Gastrocnemius medialis (tissue), 4 donors: ENCODE results near the gene NIT1. TPM values are rescaled to one million over a fixed set of nuclear protein-coding genes. Genes with fewer than 3 reads are reported as not detected.

Experiments
- ATAC-seq, 2 donors: fragments of 150-250 bp; one replicate each; pipeline ENCODE4 v1.9.1; 2016
- DNase-seq, 2 donors: peaks; one replicate each; pipeline ENCODE4 v3.0.0-alpha.2; 2019
- H3K27ac ChIP-seq, 4 donors: fragments of 200-600 bp; sonication (generic); 1 replicate in 1 of 4; 2 replicates in 3 of 4; pipeline ENCODE4 v1.5.1; 2016 to 2018; ENCODE audit warnings: mild to moderate bottlenecking in 2 of 4, moderate library complexity in 1 of 4
- H3K27me3 ChIP-seq, 3 donors: fragments of 200-600 bp; sonication (generic) in 2 of 3; 1 replicate in 1 of 3; 2 replicates in 2 of 3; pipeline versions ENCODE4 v1.5.1 to v1.6.0; 2016 to 2019; ENCODE audit warnings: mild to moderate bottlenecking in 1 of 3, moderate library complexity in 1 of 3
- H3K36me3 ChIP-seq, 2 donors: fragments of 200-600 bp; sonication (generic) in 1 of 2; one replicate each; pipeline ENCODE4 v1.5.1; 2017 to 2018
- H3K4me1 ChIP-seq, 2 donors: fragments of 200-600 bp; sonication (generic) in 1 of 2; one replicate each; pipeline ENCODE4 v1.5.1; 2016 to 2017; ENCODE audit warnings: mild to moderate bottlenecking in 2 of 2
- H3K4me3 ChIP-seq, 4 donors: fragments of 200-600 bp; sonication (generic) in 3 of 4; 1 replicate in 1 of 4; 2 replicates in 3 of 4; pipeline ENCODE4 v1.5.1; 2016 to 2019; ENCODE audit warnings: mild to moderate bottlenecking in 2 of 4
- H3K9me3 ChIP-seq, 3 donors: fragments of 200-600 bp; sonication (generic) in 2 of 3; 1 replicate in 1 of 3; 2 replicates in 2 of 3; pipeline ENCODE4 v1.5.1; 2016 to 2019
- CTCF ChIP-seq, 5 experiments: fragments of 450-650 bp in 3 of 5; fragments of 200-600 bp in 2 of 5; sonication (generic) in 2 of 5; IDR thresholded peaks in 4 of 5; conservative IDR thresholded peaks in 1 of 5; 1 replicate in 4 of 5; 2 replicates in 1 of 5; pipeline ENCODE4 v1.5.1; 2016 to 2019; ENCODE audit warnings: antibody characterized with exemption in 5 of 5, mild to moderate bottlenecking in 3 of 5, moderate library complexity in 3 of 5
- POLR2A ChIP-seq, 2 donors: fragments of 450-650 bp; IDR thresholded peaks; one replicate each; pipeline ENCODE4 v1.6.1; 2017; ENCODE audit warnings: antibody characterized with exemption in 2 of 2, mild to moderate bottlenecking in 2 of 2, moderate library complexity in 2 of 2
- in situ Hi-C, 4 donors: fragments of 200-750 bp; cut with MboI; loops; one replicate each; pipeline versions ENCODE4 v1.15.0 to v1.8.0; 2017; ENCODE audit warnings: low sequenced_read_pairs in 4 of 4
- intact Hi-C: fragments of 100-400 bp; cut with DNase I; formaldehyde crosslinking; loops from one replicate; pipeline ENCODE4 v1.15.1; 2023; ENCODE audit warnings: low total_unique reads
- total RNA-seq, 4 donors: library from RNA; depleted of rRNA; stranded (reverse); fragments of >200 nt; gene quantifications; one replicate each; pipeline versions ENCODE4 v1.1.0 to v1.2.3, GENCODE V29; 2016

Gene NIT1
- total RNA-seq, 4 donors from 2014 or later: 16.1 to 20.4 (median 17.9) TPM

GRCh38 chr1:161070761-161071160 is 47.1 kb upstream of the NIT1 start:
- Histone ChIP-seq H3K4me1 (no peaks in the 10 kb centered on the region), H3K27me3 (no peaks in the 10 kb centered on the region), H3K36me3 (no peaks in the 10 kb centered on the region), H3K9me3 (no peaks in the 10 kb centered on the region), H3K27ac (no peak overlapping the region), H3K4me3 (no peak overlapping the region)
- DNase-seq: no peak
- no peak for ATAC-seq
- intact Hi-C loops: no loop called here
- in situ Hi-C loops: no loop called here
- TF ChIP-seq CTCF (IDR thresholded peaks at IDR 0.05 in 4 of 5, conservative IDR thresholded peaks at IDR 0.05 in 1 of 5) (no peak), POLR2A (IDR thresholded peaks at IDR 0.05) (no peak)

- ATAC-seq (no peak), DNase-seq (peak; percentile 24 to 46)
- no peaks in the 10 kb centered on the region for H3K27me3 ChIP-seq
- intact Hi-C loops: no loop called here
- no peaks in the 10 kb centered on the region for H3K4me1 ChIP-seq
- H3K4me3 ChIP-seq: no peak overlapping the region
- in situ Hi-C loops: no loop called here
- H3K27ac ChIP-seq: no peak overlapping the region
- TF ChIP-seq CTCF (IDR thresholded peaks at IDR 0.05 in 4 of 5, conservative IDR thresholded peaks at IDR 0.05 in 1 of 5): peak in 4 of 5 experiments; percentile 31 to 43 (median 36)
- TF ChIP-seq POLR2A (IDR thresholded peaks at IDR 0.05): no peak
- H3K36me3 ChIP-seq: no peaks in the 10 kb centered on the region
- no peaks in the 10 kb centered on the region for H3K9me3 ChIP-seq
These were observed 46.0 kb upstream of the NIT1 start for GRCh38 chr1:161071886-161072371.

GRCh38 chr1:161072751-161073449 is 45.0 kb upstream of the NIT1 start:
- no peaks in the 10 kb centered on the region for H3K36me3 ChIP-seq
- no peak for ATAC-seq
- intact Hi-C loops (no loop called here), in situ Hi-C loops (no loop called here)
- TF ChIP-seq POLR2A (IDR thresholded peaks at IDR 0.05) (no peak), CTCF (IDR thresholded peaks at IDR 0.05 in 4 of 5, conservative IDR thresholded peaks at IDR 0.05 in 1 of 5) (no peak)
- H3K4me3 ChIP-seq: no peak overlapping the region
- no peaks in the 10 kb centered on the region for H3K27me3 ChIP-seq
- no peak for DNase-seq
- no peak overlapping the region for H3K27ac ChIP-seq
- no peaks in the 10 kb centered on the region for H3K4me1 ChIP-seq
- H3K9me3 ChIP-seq: no peaks in the 10 kb centered on the region

GRCh38 chr1:161073474-161074121 is 44.3 kb upstream of the NIT1 start:
- intact Hi-C loops (no loop called here), in situ Hi-C loops (no loop called here)
- Histone ChIP-seq H3K4me1 (no peaks in the 10 kb centered on the region), H3K9me3 (no peaks in the 10 kb centered on the region), H3K36me3 (no peaks in the 10 kb centered on the region), H3K27me3 (no peaks in the 10 kb centered on the region), H3K4me3 (no peak overlapping the region), H3K27ac (no peak overlapping the region)
- DNase-seq (no peak), ATAC-seq (no peak)
- TF ChIP-seq CTCF (IDR thresholded peaks at IDR 0.05 in 4 of 5, conservative IDR thresholded peaks at IDR 0.05 in 1 of 5) (no peak), POLR2A (IDR thresholded peaks at IDR 0.05) (no peak)
